Measurements from ENCODE around the gene MUC3A. TPM values are rescaled to one million over a fixed set of nuclear protein-coding genes. Genes with fewer than 3 reads are reported as not detected.

Gene MUC3A
- total and polyA plus RNA-seq, 2 of the 8 experiments (the other 6 are each of a cell fraction or from before 2014, with no cell fraction given) = 15.4 to 43.9 TPM

- TF ChIP-seq CHD7 (IDR thresholded peaks at IDR 0.05; ENCODE audit: insufficient replicate concordance, low read length) = no peak
Measured at GRCh38 chr7:101012931-101013330, 63.6 kb downstream of the MUC3A start (continued).

All from H1 (cell line).